Keratinocyte (primary cell): Measurements from ENCODE around the gene NUMBL. TPM values are rescaled to one million over a fixed set of nuclear protein-coding genes. Genes with fewer than 3 reads are reported as not detected.

Experiments
- DNase-seq: peaks from one replicate; pipeline ENCODE4 v3.0.0-alpha.2; 2011; ENCODE audit warnings: low read depth, missing footprints, low spot score
- FAIRE-seq: peaks from 2 replicates; lab custom pipeline; 2011; peaks lifted over from hg19 to GRCh38; lab: Jason Lieb, UNC
- H2AFZ ChIP-seq: 2 replicates; pipeline ENCODE4 v1.6.0; 2012; ENCODE audit warnings: low read length, control low read depth, inconsistent platforms; ENCODE audit not compliant: control insufficient read depth
- H3K27ac ChIP-seq: 2 replicates; pipeline ENCODE4 v1.5.1; 2011; ENCODE audit warnings: low read length; ENCODE audit not compliant: control insufficient read depth, insufficient read depth
- H3K27me3 ChIP-seq: 3 replicates; pipeline ENCODE4 v1.6.0; 2011; ENCODE audit warnings: low read length; ENCODE audit not compliant: control insufficient read depth, insufficient read depth; ENCODE audit errors: extremely low read depth
- H3K36me3 ChIP-seq, 2 experiments: 2 replicates in 1 of 2; 3 replicates in 1 of 2; pipeline ENCODE4 v1.5.1; 2011; ENCODE audit warnings: low read length in 2 of 2, mild to moderate bottlenecking in 1 of 2; ENCODE audit not compliant: control insufficient read depth in 2 of 2, insufficient read depth in 2 of 2; ENCODE audit errors: extremely low read depth in 1 of 2
- H3K4me1 ChIP-seq: 3 replicates; pipeline ENCODE4 v1.5.1; 2011; ENCODE audit warnings: low read length; ENCODE audit not compliant: control insufficient read depth, insufficient read depth; ENCODE audit errors: extremely low read depth
- H3K4me2 ChIP-seq: 3 replicates; pipeline ENCODE4 v1.6.0; 2011; ENCODE audit warnings: low read depth, low read length; ENCODE audit not compliant: control insufficient read depth, insufficient read depth; ENCODE audit errors: extremely low read depth
- H3K4me3 ChIP-seq, 3 experiments: fragments of 200-600 bp in 1 of 3; sonication (generic) in 1 of 3; 2 replicates in 2 of 3; 3 replicates in 1 of 3; pipeline ENCODE4 v1.5.1; 2011 to 2016; ENCODE audit warnings: low read length in 3 of 3, mild to moderate bottlenecking in 3 of 3, control low read depth in 2 of 3, inconsistent platforms in 1 of 3, low read depth in 1 of 3, mixed read lengths in 1 of 3, mixed run types in 1 of 3, moderate library complexity in 1 of 3; ENCODE audit not compliant: control insufficient read depth in 2 of 3, insufficient read depth in 2 of 3; ENCODE audit errors: extremely low read depth in 1 of 3
- H3K79me2 ChIP-seq: 2 replicates; pipeline ENCODE4 v1.6.0; 2012; ENCODE audit warnings: low read length; ENCODE audit not compliant: control insufficient read depth, insufficient read depth
- H3K9ac ChIP-seq: 3 replicates; pipeline ENCODE4 v1.6.0; 2011; ENCODE audit warnings: low read length; ENCODE audit not compliant: control insufficient read depth, insufficient read depth; ENCODE audit errors: extremely low read depth
- H3K9me1 ChIP-seq: 3 replicates; pipeline ENCODE4 v1.6.0; 2011; ENCODE audit warnings: low read length; ENCODE audit not compliant: control insufficient read depth, insufficient read depth; ENCODE audit errors: extremely low read depth
- H3K9me3 ChIP-seq: 2 replicates; pipeline ENCODE4 v1.5.1; 2012; ENCODE audit warnings: low read depth, low read length; ENCODE audit not compliant: control insufficient read depth
- H4K20me1 ChIP-seq: 3 replicates; pipeline ENCODE4 v1.6.0; 2011; ENCODE audit warnings: low read length; ENCODE audit not compliant: control insufficient read depth, insufficient read depth; ENCODE audit errors: extremely low read depth
- EZH2 ChIP-seq: IDR thresholded peaks from one replicate; pipeline ENCODE4 v1.6.1; 2012; ENCODE audit warnings: inconsistent platforms, mild to moderate bottlenecking, low read length, moderate library complexity
- dilution Hi-C: fragments of 300-500 bp; cut with MboI; formaldehyde crosslinking; loops from one replicate; pipeline ENCODE4 v1.7.0; 2020; ENCODE audit warnings: low sequenced_read_pairs; ENCODE audit not compliant: extremely low pct_ligation_motif_present
- polyA plus RNA-seq, 5 experiments: library from polyadenylated mRNA; depleted of rRNA in 3 of 5; stranded (reverse) in 3 of 5; stranded (forward) in 1 of 5; unstranded in 1 of 5; fragments of >200 nt; gene quantifications; 1 replicate in 1 of 5; 2 replicates in 3 of 5; 3 replicates in 1 of 5; pipeline versions ENCODE4 v1.2.1 to v1.2.3, GENCODE V29; 2011 to 2012; ENCODE audit warnings: missing spikeins in 2 of 5, low read depth in 1 of 5, low replicate concordance in 1 of 5
- TF ChIP-seq, protein P1 (sequence below), 3 experiments: IDR thresholded peaks in 1 of 3; conservative IDR thresholded peaks in 1 of 3; optimal IDR thresholded peaks in 1 of 3; 2 replicates in 2 of 3; 3 replicates in 1 of 3; pipeline versions ENCODE3 to v1.5.1; 2011; ENCODE audit warnings: low read length in 3 of 3, mild to moderate bottlenecking in 3 of 3, moderate library complexity in 2 of 3, control low read depth in 1 of 3, inconsistent platforms in 1 of 3; ENCODE audit not compliant: insufficient read depth in 2 of 3; ENCODE audit errors: extremely low read depth in 1 of 3

The NUMBL gene
- polyA plus RNA-seq, 1 donor (not counting 4 experiments of a cell fraction or from before 2014, with no cell fraction given) = 5.7 TPM

- no peaks in the 10 kb centered on the region for H3K27me3 ChIP-seq
- H3K9me1 ChIP-seq = peaks cover 2% of the 10 kb centered on the region
- no peaks in the 10 kb centered on the region for H3K9me3 ChIP-seq
- no peak overlapping the region for H2AFZ ChIP-seq
- H3K4me2 ChIP-seq = no peak overlapping the region
- FAIRE-seq = no peak
- dilution Hi-C loops = no loop called here
- peaks cover 70% of the 10 kb centered on the region for H3K79me2 ChIP-seq
- H3K36me3 ChIP-seq = peaks cover 30 to 38% of the 10 kb centered on the region in 2 experiments
- no peak overlapping the region for H3K4me3 ChIP-seq
- H4K20me1 ChIP-seq = peaks cover 3% of the 10 kb centered on the region
- DNase-seq = no peak
- peaks cover 31% of the 10 kb centered on the region for H3K4me1 ChIP-seq
- H3K27ac ChIP-seq = no peak overlapping the region
- TF ChIP-seq EZH2 = no peak
- TF ChIP-seq, protein P1, sequence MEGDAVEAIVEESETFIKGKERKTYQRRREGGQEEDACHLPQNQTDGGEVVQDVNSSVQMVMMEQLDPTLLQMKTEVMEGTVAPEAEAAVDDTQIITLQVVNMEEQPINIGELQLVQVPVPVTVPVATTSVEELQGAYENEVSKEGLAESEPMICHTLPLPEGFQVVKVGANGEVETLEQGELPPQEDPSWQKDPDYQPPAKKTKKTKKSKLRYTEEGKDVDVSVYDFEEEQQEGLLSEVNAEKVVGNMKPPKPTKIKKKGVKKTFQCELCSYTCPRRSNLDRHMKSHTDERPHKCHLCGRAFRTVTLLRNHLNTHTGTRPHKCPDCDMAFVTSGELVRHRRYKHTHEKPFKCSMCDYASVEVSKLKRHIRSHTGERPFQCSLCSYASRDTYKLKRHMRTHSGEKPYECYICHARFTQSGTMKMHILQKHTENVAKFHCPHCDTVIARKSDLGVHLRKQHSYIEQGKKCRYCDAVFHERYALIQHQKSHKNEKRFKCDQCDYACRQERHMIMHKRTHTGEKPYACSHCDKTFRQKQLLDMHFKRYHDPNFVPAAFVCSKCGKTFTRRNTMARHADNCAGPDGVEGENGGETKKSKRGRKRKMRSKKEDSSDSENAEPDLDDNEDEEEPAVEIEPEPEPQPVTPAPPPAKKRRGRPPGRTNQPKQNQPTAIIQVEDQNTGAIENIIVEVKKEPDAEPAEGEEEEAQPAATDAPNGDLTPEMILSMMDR (optimal IDR thresholded peaks at IDR 0.05 in 1 of 3, IDR thresholded peaks at IDR 0.05 in 1 of 3, conservative IDR thresholded peaks at IDR 0.05 in 1 of 3; ENCODE audit: extremely low read depth in 1 of 3, insufficient read depth in 2 of 3, low read length in 3 of 3) = no peak
- no peak overlapping the region for H3K9ac ChIP-seq
These were observed 33.9 kb upstream of the NUMBL start for GRCh38 chr19:40724315-40724714.

- TF ChIP-seq EZH2 = no peak
- TF ChIP-seq, protein P1 (optimal IDR thresholded peaks at IDR 0.05 in 1 of 3, IDR thresholded peaks at IDR 0.05 in 1 of 3, conservative IDR thresholded peaks at IDR 0.05 in 1 of 3; ENCODE audit: extremely low read depth in 1 of 3, insufficient read depth in 2 of 3, low read length in 3 of 3) = no peak
- dilution Hi-C loops = no loop called here
- Histone ChIP-seq H3K27ac (no peak overlapping the region), H3K36me3 (peaks cover 30 to 35% of the 10 kb centered on the region in 2 experiments), H2AFZ (no peak overlapping the region), H4K20me1 (peaks cover 3% of the 10 kb centered on the region), H3K79me2 (peaks cover 72% of the 10 kb centered on the region), H3K4me3 (no peak overlapping the region), H3K9me1 (peaks cover 2% of the 10 kb centered on the region), H3K27me3 (no peaks in the 10 kb centered on the region), H3K4me2 (no peak overlapping the region), H3K9ac (no peak overlapping the region), H3K4me1 (peaks cover 31% of the 10 kb centered on the region), H3K9me3 (no peaks in the 10 kb centered on the region)
- FAIRE-seq = no peak
- no peak for DNase-seq
These were observed 33.3 kb upstream of the NUMBL start for GRCh38 chr19:40723661-40724254.
